DND-41 (cell line): ENCODE results near the gene MAP3K12.

Experiments
- ATAC-seq: fragments of 200-7000 bp; cut with Tn5 transposase; 3 replicates; pipeline ENCODE4 v1.9.1; 2021; ENCODE audit warnings: low read depth; ENCODE audit not compliant: insufficient read depth
- DNase-seq: peaks from one replicate; pipeline ENCODE4 v3.0.0-alpha.2; 2020
- H2AFZ ChIP-seq: 2 replicates; pipeline ENCODE4 v1.6.0; 2012; ENCODE audit warnings: low read depth, low read length
- H3K27ac ChIP-seq: 2 replicates; pipeline ENCODE4 v1.5.1; 2012; ENCODE audit warnings: low read length, inconsistent platforms
- H3K27me3 ChIP-seq: fragments of 200-600 bp; sonication (generic); 2 replicates; pipeline ENCODE4 v1.6.0; 2012; ENCODE audit warnings: low read length, mild to moderate bottlenecking, inconsistent platforms; ENCODE audit not compliant: insufficient read depth, poor library complexity
- H3K36me3 ChIP-seq: 2 replicates; pipeline ENCODE4 v1.5.1; 2012; ENCODE audit warnings: low read length, inconsistent platforms; ENCODE audit not compliant: insufficient read depth
- H3K4me1 ChIP-seq: 2 replicates; pipeline ENCODE4 v1.5.1; 2012; ENCODE audit warnings: mild to moderate bottlenecking, low read length; ENCODE audit not compliant: insufficient read depth
- H3K4me2 ChIP-seq: 2 replicates; pipeline ENCODE4 v1.6.0; 2012; ENCODE audit warnings: mild to moderate bottlenecking, moderate library complexity, low read length, inconsistent platforms; ENCODE audit not compliant: insufficient read depth
- H3K4me3 ChIP-seq, 2 experiments: fragments of 200-600 bp in 1 of 2; shearing (Covaris generic) in 1 of 2; 2 replicates each; pipeline ENCODE4 v1.5.1; 2012 to 2016; ENCODE audit warnings: inconsistent platforms in 2 of 2, low read length in 2 of 2, mild to moderate bottlenecking in 2 of 2, low read depth in 1 of 2, moderate library complexity in 1 of 2
- H3K79me2 ChIP-seq: 2 replicates; pipeline ENCODE4 v1.6.0; 2012; ENCODE audit warnings: low read length, inconsistent platforms; ENCODE audit not compliant: insufficient read depth
- H3K9ac ChIP-seq: 2 replicates; pipeline ENCODE4 v1.6.0; 2012; ENCODE audit warnings: low read depth, mild to moderate bottlenecking, inconsistent platforms, low read length, moderate library complexity
- H3K9me3 ChIP-seq: 2 replicates; pipeline ENCODE4 v1.5.1; 2012; ENCODE audit warnings: low read length, moderate library complexity, mild to moderate bottlenecking, inconsistent platforms; ENCODE audit not compliant: insufficient read depth, severe bottlenecking
- H4K20me1 ChIP-seq: 2 replicates; pipeline ENCODE4 v1.6.0; 2012; ENCODE audit warnings: low read length; ENCODE audit not compliant: insufficient read depth
- EZH2 ChIP-seq: IDR thresholded peaks from 3 replicates; pipeline ENCODE4 v1.6.1; 2012; ENCODE audit warnings: borderline replicate concordance, low read depth, mild to moderate bottlenecking, moderate library complexity, low read length, inconsistent platforms; ENCODE audit not compliant: severe bottlenecking
- TF ChIP-seq, protein P1 (sequence below): IDR thresholded peaks from 2 replicates; pipeline ENCODE4 v1.5.1; 2012; ENCODE audit warnings: borderline replicate concordance, low read length, moderate library complexity, mild to moderate bottlenecking; ENCODE audit not compliant: poor library complexity, severe bottlenecking; ENCODE audit errors: extremely low read depth

Gene MAP3K12

GRCh38 chr12:53472056-53472582 is 27.1 kb downstream of the MAP3K12 start:
- Histone ChIP-seq H3K79me2 (peaks cover 85% of the 10 kb centered on the region), H3K9me3 (no peaks in the 10 kb centered on the region), H4K20me1 (peaks cover 80% of the 10 kb centered on the region), H3K36me3 (peaks cover 99% of the 10 kb centered on the region), H3K27me3 (no peaks in the 10 kb centered on the region), H3K27ac (no peak overlapping the region), H3K4me1 (no peaks in the 10 kb centered on the region), H3K4me2 (no peak overlapping the region), H3K4me3 (no peak overlapping the region), H3K9ac (no peak overlapping the region), H2AFZ (no peak overlapping the region)
- ATAC-seq, result 0 out of 3 replicates have a peak, but pooled peaks have one; percentile 25
- no peak for TF ChIP-seq EZH2
- TF ChIP-seq, protein P1, sequence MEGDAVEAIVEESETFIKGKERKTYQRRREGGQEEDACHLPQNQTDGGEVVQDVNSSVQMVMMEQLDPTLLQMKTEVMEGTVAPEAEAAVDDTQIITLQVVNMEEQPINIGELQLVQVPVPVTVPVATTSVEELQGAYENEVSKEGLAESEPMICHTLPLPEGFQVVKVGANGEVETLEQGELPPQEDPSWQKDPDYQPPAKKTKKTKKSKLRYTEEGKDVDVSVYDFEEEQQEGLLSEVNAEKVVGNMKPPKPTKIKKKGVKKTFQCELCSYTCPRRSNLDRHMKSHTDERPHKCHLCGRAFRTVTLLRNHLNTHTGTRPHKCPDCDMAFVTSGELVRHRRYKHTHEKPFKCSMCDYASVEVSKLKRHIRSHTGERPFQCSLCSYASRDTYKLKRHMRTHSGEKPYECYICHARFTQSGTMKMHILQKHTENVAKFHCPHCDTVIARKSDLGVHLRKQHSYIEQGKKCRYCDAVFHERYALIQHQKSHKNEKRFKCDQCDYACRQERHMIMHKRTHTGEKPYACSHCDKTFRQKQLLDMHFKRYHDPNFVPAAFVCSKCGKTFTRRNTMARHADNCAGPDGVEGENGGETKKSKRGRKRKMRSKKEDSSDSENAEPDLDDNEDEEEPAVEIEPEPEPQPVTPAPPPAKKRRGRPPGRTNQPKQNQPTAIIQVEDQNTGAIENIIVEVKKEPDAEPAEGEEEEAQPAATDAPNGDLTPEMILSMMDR, result no peak
- no peak for DNase-seq

DNA sequence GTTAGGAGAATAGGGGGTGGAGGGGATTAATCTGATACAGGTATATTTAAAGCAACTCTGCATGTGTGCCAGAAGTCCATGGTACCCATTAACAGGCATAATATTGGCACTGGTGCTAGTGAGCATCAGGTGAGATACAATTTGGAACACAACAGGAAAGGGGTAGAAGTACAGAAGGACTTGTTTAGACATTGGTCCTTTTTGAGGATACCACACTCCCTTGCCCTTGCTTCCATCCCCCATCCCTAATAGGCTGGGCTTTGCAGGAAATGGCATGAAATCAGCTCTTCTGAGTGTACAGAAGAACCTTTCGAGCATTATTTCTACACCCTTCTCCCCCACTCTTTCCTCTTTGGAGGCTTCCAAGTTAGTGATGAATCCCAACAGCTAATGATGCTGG is 31.0 kb downstream of the MAP3K12 start:
- peaks cover 99% of the 10 kb centered on the region for H3K36me3 ChIP-seq
- no peak for ATAC-seq
- DNase-seq, result no peak
- peaks cover 78% of the 10 kb centered on the region for H4K20me1 ChIP-seq
- H3K27ac ChIP-seq, result no peak overlapping the region
- H3K27me3 ChIP-seq, result no peaks in the 10 kb centered on the region
- H3K4me3 ChIP-seq, result no peak overlapping the region
- H3K9me3 ChIP-seq, result no peaks in the 10 kb centered on the region
- peaks cover 84% of the 10 kb centered on the region for H3K79me2 ChIP-seq
- H3K4me2 ChIP-seq, result no peak overlapping the region
- H2AFZ ChIP-seq, result no peak overlapping the region
- TF ChIP-seq, protein P1, result no peak
- TF ChIP-seq EZH2, result no peak
- H3K9ac ChIP-seq, result no peak overlapping the region
- H3K4me1 ChIP-seq, result peaks cover 3% of the 10 kb centered on the region; the same call in 1 of the 2 replicates

DNA sequence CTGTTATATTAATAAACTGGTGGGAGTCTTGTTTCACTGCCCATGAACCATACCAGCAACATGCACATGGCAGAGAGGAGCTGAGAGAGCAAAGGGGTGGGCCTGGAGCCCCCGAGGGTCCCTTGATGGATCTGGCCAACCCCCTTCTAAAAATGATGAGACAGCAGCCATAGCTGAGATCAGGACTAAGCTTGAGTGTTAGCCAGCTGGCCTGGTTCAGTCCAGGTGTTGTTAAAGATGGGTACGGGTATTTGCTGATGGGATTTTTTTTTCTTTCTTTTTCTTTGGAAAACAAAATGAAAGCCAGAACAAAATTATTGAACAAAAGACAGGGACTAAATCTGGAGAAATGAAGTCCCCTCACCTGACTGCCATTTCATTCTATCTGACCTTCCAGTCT is 31.4 kb downstream of the MAP3K12 start:
- Histone ChIP-seq H3K36me3 (peaks cover 99% of the 10 kb centered on the region), H3K4me3 (no peak overlapping the region), H3K4me1 (peaks cover 3% of the 10 kb centered on the region; the same call in 1 of the 2 replicates), H3K9ac (no peak overlapping the region), H4K20me1 (peaks cover 79% of the 10 kb centered on the region), H2AFZ (no peak overlapping the region), H3K9me3 (no peaks in the 10 kb centered on the region), H3K27me3 (no peaks in the 10 kb centered on the region), H3K79me2 (peaks cover 85% of the 10 kb centered on the region), H3K4me2 (no peak overlapping the region), H3K27ac (no peak overlapping the region)
- TF ChIP-seq, protein P1, result no peak
- TF ChIP-seq EZH2, result no peak
- ATAC-seq (no peak), DNase-seq (no peak)
